Measurements from ENCODE around the gene PREX1.

Gene PREX1

GRCh38 chr20:48738399-48739304 is 89.1 kb downstream of the PREX1 start:
- in situ Hi-C loops (cut with MboI; ENCODE audit: low sequenced_read_pairs): no loop called here

- in situ Hi-C loops (cut with MboI; ENCODE audit: low sequenced_read_pairs): no loop called here
Observed at GRCh38 chr20:48738094-48738398, 89.8 kb downstream of the PREX1 start.

- in situ Hi-C loops (cut with MboI; ENCODE audit: low sequenced_read_pairs): no loop called here
Observed at GRCh38 chr20:48737434-48738093, 90.2 kb downstream of the PREX1 start.

GRCh38 chr20:48736636-48737035 is 91.2 kb downstream of the PREX1 start:
- in situ Hi-C loops (cut with MboI; ENCODE audit: low sequenced_read_pairs): no loop called here

- in situ Hi-C loops (cut with MboI; ENCODE audit: low sequenced_read_pairs): no loop called here
Observed at GRCh38 chr20:48736231-48736630, 91.6 kb downstream of the PREX1 start.

GRCh38 chr20:48735112-48735511 is 92.7 kb downstream of the PREX1 start:
- in situ Hi-C loops (cut with MboI; ENCODE audit: low sequenced_read_pairs): no loop called here

- in situ Hi-C loops (cut with MboI; ENCODE audit: low sequenced_read_pairs): no loop called here
Observed at GRCh38 chr20:48734104-48734749, 93.6 kb downstream of the PREX1 start.

GRCh38 chr20:48733296-48733790 is 94.5 kb downstream of the PREX1 start:
- in situ Hi-C loops (cut with MboI; ENCODE audit: low sequenced_read_pairs): no loop called here

GRCh38 chr20:48732081-48732829 is 95.5 kb downstream of the PREX1 start:
- in situ Hi-C loops (cut with MboI; ENCODE audit: low sequenced_read_pairs): no loop called here

- in situ Hi-C loops (cut with MboI; ENCODE audit: low sequenced_read_pairs): no loop called here
Observed at GRCh38 chr20:48731536-48731935, 96.3 kb downstream of the PREX1 start.

GRCh38 chr20:48730977-48731376 is 96.8 kb downstream of the PREX1 start:
- in situ Hi-C loops (cut with MboI; ENCODE audit: low sequenced_read_pairs): no loop called here

GRCh38 chr20:48729538-48729937 is 98.3 kb downstream of the PREX1 start:
- in situ Hi-C loops (cut with MboI; ENCODE audit: low sequenced_read_pairs): no loop called here

- in situ Hi-C loops (cut with MboI; ENCODE audit: low sequenced_read_pairs): no loop called here
Observed at GRCh38 chr20:48728042-48728825, 99.6 kb downstream of the PREX1 start.

- in situ Hi-C loops (cut with MboI; ENCODE audit: low sequenced_read_pairs): no loop called here
Observed at GRCh38 chr20:48727226-48727625, 100.6 kb downstream of the PREX1 start.

- in situ Hi-C loops (cut with MboI; ENCODE audit: low sequenced_read_pairs): no loop called here
Observed at GRCh38 chr20:48725555-48725991, 102.2 kb downstream of the PREX1 start.

GRCh38 chr20:48724891-48725554 is 102.8 kb downstream of the PREX1 start:
- in situ Hi-C loops (cut with MboI; ENCODE audit: low sequenced_read_pairs): no loop called here

GRCh38 chr20:48724382-48724781 is 103.4 kb downstream of the PREX1 start:
- in situ Hi-C loops (cut with MboI; ENCODE audit: low sequenced_read_pairs): no loop called here

GRCh38 chr20:48723308-48724264 is 104.2 kb downstream of the PREX1 start:
- in situ Hi-C loops (cut with MboI; ENCODE audit: low sequenced_read_pairs): no loop called here
